HCT116 (cell line): Measurements from ENCODE around the gene EYA4.

Source experiments
- EZH2phosphoT487 ChIP-seq: fragments of 200-600 bp; IDR thresholded peaks from 2 replicates; pipeline ENCODE4 v1.6.1; 2018; ENCODE audit warnings: antibody characterized with exemption, borderline replicate concordance
- RAD21 ChIP-seq: IDR thresholded peaks from 2 replicates; pipeline ENCODE4 v1.6.1; 2012; ENCODE audit warnings: low read depth, mild to moderate bottlenecking
- TF ChIP-seq, protein P1 (sequence below), 3 experiments: fragments of 200-600 bp in 1 of 3; sonication (generic) in 1 of 3; IDR thresholded peaks in 2 of 3; conservative IDR thresholded peaks in 1 of 3; 2 replicates each; pipeline ENCODE4 v1.5.1; 2012 to 2017; ENCODE audit warnings: low read depth in 2 of 3, low read length in 2 of 3, antibody characterized with exemption in 1 of 3, borderline replicate concordance in 1 of 3, control low read depth in 1 of 3, mild to moderate bottlenecking in 1 of 3, mixed read lengths in 1 of 3, mixed run types in 1 of 3, moderate library complexity in 1 of 3; ENCODE audit not compliant: insufficient read depth in 1 of 3
- TF ChIP-seq, protein P2 (sequence below): IDR thresholded peaks from 2 replicates; pipeline ENCODE4 v1.6.1; 2012; ENCODE audit warnings: low read depth

DNA sequence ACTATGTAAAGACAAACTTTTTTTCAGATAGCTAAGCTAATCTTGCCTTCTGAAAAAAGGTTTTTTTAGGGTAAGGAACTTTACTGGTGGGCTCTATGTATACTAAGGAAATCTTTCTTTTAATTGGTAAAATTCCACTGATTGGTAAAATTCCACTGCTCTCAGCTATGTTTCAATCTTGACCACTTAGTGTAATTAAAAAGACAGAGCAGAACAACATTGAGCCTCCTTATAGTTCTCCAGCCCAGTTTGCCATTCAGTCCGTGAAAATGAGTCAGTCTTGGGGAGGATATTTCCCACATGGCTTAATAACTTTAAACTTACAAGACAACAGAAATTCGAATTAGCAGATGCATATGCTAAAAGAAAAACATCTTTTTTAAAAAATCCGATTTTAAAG, 92.7 kb downstream of the EYA4 start:
- TF ChIP-seq EZH2phosphoT487 (no peak), RAD21 (no peak)
- TF ChIP-seq, protein P1, sequence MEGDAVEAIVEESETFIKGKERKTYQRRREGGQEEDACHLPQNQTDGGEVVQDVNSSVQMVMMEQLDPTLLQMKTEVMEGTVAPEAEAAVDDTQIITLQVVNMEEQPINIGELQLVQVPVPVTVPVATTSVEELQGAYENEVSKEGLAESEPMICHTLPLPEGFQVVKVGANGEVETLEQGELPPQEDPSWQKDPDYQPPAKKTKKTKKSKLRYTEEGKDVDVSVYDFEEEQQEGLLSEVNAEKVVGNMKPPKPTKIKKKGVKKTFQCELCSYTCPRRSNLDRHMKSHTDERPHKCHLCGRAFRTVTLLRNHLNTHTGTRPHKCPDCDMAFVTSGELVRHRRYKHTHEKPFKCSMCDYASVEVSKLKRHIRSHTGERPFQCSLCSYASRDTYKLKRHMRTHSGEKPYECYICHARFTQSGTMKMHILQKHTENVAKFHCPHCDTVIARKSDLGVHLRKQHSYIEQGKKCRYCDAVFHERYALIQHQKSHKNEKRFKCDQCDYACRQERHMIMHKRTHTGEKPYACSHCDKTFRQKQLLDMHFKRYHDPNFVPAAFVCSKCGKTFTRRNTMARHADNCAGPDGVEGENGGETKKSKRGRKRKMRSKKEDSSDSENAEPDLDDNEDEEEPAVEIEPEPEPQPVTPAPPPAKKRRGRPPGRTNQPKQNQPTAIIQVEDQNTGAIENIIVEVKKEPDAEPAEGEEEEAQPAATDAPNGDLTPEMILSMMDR (IDR thresholded peaks at IDR 0.05 in 2 of 3, conservative IDR thresholded peaks at IDR 0.05 in 1 of 3; ENCODE audit: borderline replicate concordance in 1 of 3, insufficient read depth in 1 of 3, low read depth in 2 of 3, low read length in 2 of 3): no peak
- TF ChIP-seq, protein P2, sequence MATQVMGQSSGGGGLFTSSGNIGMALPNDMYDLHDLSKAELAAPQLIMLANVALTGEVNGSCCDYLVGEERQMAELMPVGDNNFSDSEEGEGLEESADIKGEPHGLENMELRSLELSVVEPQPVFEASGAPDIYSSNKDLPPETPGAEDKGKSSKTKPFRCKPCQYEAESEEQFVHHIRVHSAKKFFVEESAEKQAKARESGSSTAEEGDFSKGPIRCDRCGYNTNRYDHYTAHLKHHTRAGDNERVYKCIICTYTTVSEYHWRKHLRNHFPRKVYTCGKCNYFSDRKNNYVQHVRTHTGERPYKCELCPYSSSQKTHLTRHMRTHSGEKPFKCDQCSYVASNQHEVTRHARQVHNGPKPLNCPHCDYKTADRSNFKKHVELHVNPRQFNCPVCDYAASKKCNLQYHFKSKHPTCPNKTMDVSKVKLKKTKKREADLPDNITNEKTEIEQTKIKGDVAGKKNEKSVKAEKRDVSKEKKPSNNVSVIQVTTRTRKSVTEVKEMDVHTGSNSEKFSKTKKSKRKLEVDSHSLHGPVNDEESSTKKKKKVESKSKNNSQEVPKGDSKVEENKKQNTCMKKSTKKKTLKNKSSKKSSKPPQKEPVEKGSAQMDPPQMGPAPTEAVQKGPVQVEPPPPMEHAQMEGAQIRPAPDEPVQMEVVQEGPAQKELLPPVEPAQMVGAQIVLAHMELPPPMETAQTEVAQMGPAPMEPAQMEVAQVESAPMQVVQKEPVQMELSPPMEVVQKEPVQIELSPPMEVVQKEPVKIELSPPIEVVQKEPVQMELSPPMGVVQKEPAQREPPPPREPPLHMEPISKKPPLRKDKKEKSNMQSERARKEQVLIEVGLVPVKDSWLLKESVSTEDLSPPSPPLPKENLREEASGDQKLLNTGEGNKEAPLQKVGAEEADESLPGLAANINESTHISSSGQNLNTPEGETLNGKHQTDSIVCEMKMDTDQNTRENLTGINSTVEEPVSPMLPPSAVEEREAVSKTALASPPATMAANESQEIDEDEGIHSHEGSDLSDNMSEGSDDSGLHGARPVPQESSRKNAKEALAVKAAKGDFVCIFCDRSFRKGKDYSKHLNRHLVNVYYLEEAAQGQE: no peak
